Measurements from ENCODE around the gene MYO3A. TPM values are rescaled to one million over a fixed set of nuclear protein-coding genes. Genes with fewer than 3 reads are reported as not detected.

MYO3A gene
- total and polyA plus RNA-seq, 2 of the 4 experiments (the other 2 are of a cell fraction) = not detected

DNA sequence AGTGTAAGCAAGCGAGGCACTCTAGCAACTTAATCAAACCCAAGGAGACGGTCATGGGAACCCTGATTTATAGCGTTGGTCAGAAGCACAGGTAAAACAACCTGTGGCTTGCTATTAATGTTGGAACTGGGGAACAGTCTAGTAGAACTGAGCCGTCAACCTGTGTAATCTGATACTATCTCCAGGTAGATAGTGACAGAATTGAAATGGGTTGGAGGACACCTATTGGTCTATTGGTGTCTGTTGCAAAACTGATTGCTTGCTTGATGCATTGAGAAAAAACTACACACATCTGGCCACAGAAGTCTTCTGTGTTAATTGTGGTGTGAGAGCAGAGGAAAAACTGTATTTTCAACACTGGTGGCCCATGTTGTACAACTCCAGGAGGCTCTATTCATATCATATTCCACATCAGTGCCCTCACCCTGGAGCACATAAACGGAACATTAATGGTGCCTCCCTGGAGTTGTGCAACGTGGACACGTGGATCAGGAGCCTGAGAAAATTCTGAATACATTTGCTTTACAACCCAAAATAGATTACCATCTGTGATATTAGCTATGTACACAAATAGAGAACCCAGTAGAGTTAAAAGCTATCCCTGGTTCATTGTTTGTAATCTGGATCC lies 112.2 kb downstream of the MYO3A start:
- ChIA-PET POLR2A (ENCODE audit: unreplicated experiment) (no interaction called here), CTCF (no interaction called here)
- Histone ChIP-seq H3K4me3 (ENCODE audit: insufficient read depth, low read depth, low read length) (no peak overlapping the region), H2BK120ac (ENCODE audit: low read depth, low read length) (no peak overlapping the region), H2AK5ac (ENCODE audit: low read depth, low read length) (no peak overlapping the region), H3K9me3 (ENCODE audit: control insufficient read depth, insufficient read depth, low read length) (peaks cover 15% of the 10 kb centered on the region), H3K79me1 (ENCODE audit: low read depth in 1 of 2, low read length in 2 of 2) (no peaks in the 10 kb centered on the region), H3K4me1 (ENCODE audit: control insufficient read depth, insufficient read depth, low read length) (no peaks in the 10 kb centered on the region), H4K5ac (ENCODE audit: low read depth, low read length) (no peak overlapping the region), H3K27me3 (ENCODE audit: control insufficient read depth, insufficient read depth, low read length) (no peaks in the 10 kb centered on the region), H3K36me3 (ENCODE audit: control insufficient read depth, insufficient read depth, low read length) (no peaks in the 10 kb centered on the region), H2BK15ac (ENCODE audit: low read depth, low read length) (no peak overlapping the region), H2BK5ac (ENCODE audit: low read depth, low read length, poor library complexity, severe bottlenecking) (no peak overlapping the region), H2AK9ac (replicated peaks; ENCODE audit: low read depth, low read length, poor library complexity) (no peak overlapping the region), H3K4ac (ENCODE audit: low read depth, low read length) (no peak overlapping the region), H3K4me2 (ENCODE audit: low read depth, low read length) (no peak overlapping the region), H4K8ac (ENCODE audit: low read depth in 2 of 2, low read length in 2 of 2) (no peak overlapping the region), H3K14ac (replicated peaks; ENCODE audit: low read depth, low read length) (no peak overlapping the region), H3K56ac (ENCODE audit: extremely low read depth, insufficient read depth, low read length) (no peak overlapping the region), H3K27ac (ENCODE audit: insufficient read depth, low read length) (no peak overlapping the region), H4K20me1 (ENCODE audit: insufficient read depth, low read length) (no peaks in the 10 kb centered on the region), H2AFZ (replicated peaks; ENCODE audit: low read length, poor library complexity) (no peak overlapping the region), H3K9ac (ENCODE audit: low read depth, low read length) (no peak overlapping the region), H3K18ac (ENCODE audit: low read depth, low read length) (no peak overlapping the region), H2BK20ac (ENCODE audit: low read depth, low read length) (no peak overlapping the region), H3K23ac (ENCODE audit: low read depth, low read length) (no peak overlapping the region), H4K91ac (ENCODE audit: insufficient read depth, low read depth, low read length) (no peak overlapping the region), H3K9me1 (ENCODE audit: insufficient read depth, low read length) (no peaks in the 10 kb centered on the region)
- dilution Hi-C loops (cut with HindIII; ENCODE audit: low sequenced_read_pairs, unreplicated experiment) (no loop called here), in situ Hi-C loops (cut with MboI; ENCODE audit: low sequenced_read_pairs) (no loop called here), intact Hi-C loops (cut with micrococcal nuclease) (no loop called here)
- BruUV-seq (replicated peaks) = no TSS peak
- no peak for ATAC-seq (ENCODE audit: low read depth)
- no peak for DNase-seq
- TF ChIP-seq, protein P1, sequence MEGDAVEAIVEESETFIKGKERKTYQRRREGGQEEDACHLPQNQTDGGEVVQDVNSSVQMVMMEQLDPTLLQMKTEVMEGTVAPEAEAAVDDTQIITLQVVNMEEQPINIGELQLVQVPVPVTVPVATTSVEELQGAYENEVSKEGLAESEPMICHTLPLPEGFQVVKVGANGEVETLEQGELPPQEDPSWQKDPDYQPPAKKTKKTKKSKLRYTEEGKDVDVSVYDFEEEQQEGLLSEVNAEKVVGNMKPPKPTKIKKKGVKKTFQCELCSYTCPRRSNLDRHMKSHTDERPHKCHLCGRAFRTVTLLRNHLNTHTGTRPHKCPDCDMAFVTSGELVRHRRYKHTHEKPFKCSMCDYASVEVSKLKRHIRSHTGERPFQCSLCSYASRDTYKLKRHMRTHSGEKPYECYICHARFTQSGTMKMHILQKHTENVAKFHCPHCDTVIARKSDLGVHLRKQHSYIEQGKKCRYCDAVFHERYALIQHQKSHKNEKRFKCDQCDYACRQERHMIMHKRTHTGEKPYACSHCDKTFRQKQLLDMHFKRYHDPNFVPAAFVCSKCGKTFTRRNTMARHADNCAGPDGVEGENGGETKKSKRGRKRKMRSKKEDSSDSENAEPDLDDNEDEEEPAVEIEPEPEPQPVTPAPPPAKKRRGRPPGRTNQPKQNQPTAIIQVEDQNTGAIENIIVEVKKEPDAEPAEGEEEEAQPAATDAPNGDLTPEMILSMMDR (conservative IDR thresholded peaks at IDR 0.05; ENCODE audit: low read depth, low read length) = no peak
- no peak for TF ChIP-seq RCOR1 (IDR thresholded peaks at IDR 0.05; ENCODE audit: insufficient replicate concordance, low read length)
- TF ChIP-seq, protein P2, sequence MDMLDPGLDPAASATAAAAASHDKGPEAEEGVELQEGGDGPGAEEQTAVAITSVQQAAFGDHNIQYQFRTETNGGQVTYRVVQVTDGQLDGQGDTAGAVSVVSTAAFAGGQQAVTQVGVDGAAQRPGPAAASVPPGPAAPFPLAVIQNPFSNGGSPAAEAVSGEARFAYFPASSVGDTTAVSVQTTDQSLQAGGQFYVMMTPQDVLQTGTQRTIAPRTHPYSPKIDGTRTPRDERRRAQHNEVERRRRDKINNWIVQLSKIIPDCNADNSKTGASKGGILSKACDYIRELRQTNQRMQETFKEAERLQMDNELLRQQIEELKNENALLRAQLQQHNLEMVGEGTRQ (IDR thresholded peaks at IDR 0.05; ENCODE audit: low read depth, low read length) = no peak
- TF ChIP-seq MAZ (IDR thresholded peaks at IDR 0.05; ENCODE audit: borderline replicate concordance, low read depth, low read length) = no peak
- TF ChIP-seq, protein P3, sequence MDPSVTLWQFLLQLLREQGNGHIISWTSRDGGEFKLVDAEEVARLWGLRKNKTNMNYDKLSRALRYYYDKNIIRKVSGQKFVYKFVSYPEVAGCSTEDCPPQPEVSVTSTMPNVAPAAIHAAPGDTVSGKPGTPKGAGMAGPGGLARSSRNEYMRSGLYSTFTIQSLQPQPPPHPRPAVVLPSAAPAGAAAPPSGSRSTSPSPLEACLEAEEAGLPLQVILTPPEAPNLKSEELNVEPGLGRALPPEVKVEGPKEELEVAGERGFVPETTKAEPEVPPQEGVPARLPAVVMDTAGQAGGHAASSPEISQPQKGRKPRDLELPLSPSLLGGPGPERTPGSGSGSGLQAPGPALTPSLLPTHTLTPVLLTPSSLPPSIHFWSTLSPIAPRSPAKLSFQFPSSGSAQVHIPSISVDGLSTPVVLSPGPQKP (IDR thresholded peaks at IDR 0.05; ENCODE audit: borderline replicate concordance, low read depth, low read length) = no peak
- no peak for TF ChIP-seq BHLHE40 (IDR thresholded peaks at IDR 0.05; ENCODE audit: low read depth, low read length)
- no peak for TF ChIP-seq NFE2L2 (IDR thresholded peaks at IDR 0.05; ENCODE audit: low read depth, low read length)
- TF ChIP-seq RAD21 (IDR thresholded peaks at IDR 0.05; ENCODE audit: low read length) = no peak
- no peak for TF ChIP-seq RFX5 (IDR thresholded peaks at IDR 0.05; ENCODE audit: low read depth, low read length)
- no peak for TF ChIP-seq SMC3 (IDR thresholded peaks at IDR 0.05; ENCODE audit: low read depth, low read length)
- TF ChIP-seq MXI1 (IDR thresholded peaks at IDR 0.05; ENCODE audit: borderline replicate concordance, low read depth, low read length) = no peak
- whole genome bisulfite sequencing, 2 experiments (ENCODE audit: extremely low coverage in 2 of 2, insufficient read length in 1 of 2) = no CpG with 5 or more reads among the region's 7 CpGs
